DND-41 (cell line): ENCODE measurements around the gene CCDC106.

Experiments used
- ATAC-seq: fragments of 200-7000 bp; cut with Tn5 transposase; 3 replicates; pipeline ENCODE4 v1.9.1; 2021; ENCODE audit warnings: low read depth; ENCODE audit not compliant: insufficient read depth
- DNase-seq: peaks from one replicate; pipeline ENCODE4 v3.0.0-alpha.2; 2020
- H2AFZ ChIP-seq: 2 replicates; pipeline ENCODE4 v1.6.0; 2012; ENCODE audit warnings: low read depth, low read length
- H3K27ac ChIP-seq: 2 replicates; pipeline ENCODE4 v1.5.1; 2012; ENCODE audit warnings: low read length, inconsistent platforms
- H3K27me3 ChIP-seq: fragments of 200-600 bp; sonication (generic); 2 replicates; pipeline ENCODE4 v1.6.0; 2012; ENCODE audit warnings: low read length, mild to moderate bottlenecking, inconsistent platforms; ENCODE audit not compliant: insufficient read depth, poor library complexity
- H3K36me3 ChIP-seq: 2 replicates; pipeline ENCODE4 v1.5.1; 2012; ENCODE audit warnings: low read length, inconsistent platforms; ENCODE audit not compliant: insufficient read depth
- H3K4me1 ChIP-seq: 2 replicates; pipeline ENCODE4 v1.5.1; 2012; ENCODE audit warnings: mild to moderate bottlenecking, low read length; ENCODE audit not compliant: insufficient read depth
- H3K4me2 ChIP-seq: 2 replicates; pipeline ENCODE4 v1.6.0; 2012; ENCODE audit warnings: mild to moderate bottlenecking, moderate library complexity, low read length, inconsistent platforms; ENCODE audit not compliant: insufficient read depth
- H3K4me3 ChIP-seq, 2 experiments: fragments of 200-600 bp in 1 of 2; shearing (Covaris generic) in 1 of 2; 2 replicates each; pipeline ENCODE4 v1.5.1; 2012 to 2016; ENCODE audit warnings: inconsistent platforms in 2 of 2, low read length in 2 of 2, mild to moderate bottlenecking in 2 of 2, low read depth in 1 of 2, moderate library complexity in 1 of 2
- H3K79me2 ChIP-seq: 2 replicates; pipeline ENCODE4 v1.6.0; 2012; ENCODE audit warnings: low read length, inconsistent platforms; ENCODE audit not compliant: insufficient read depth
- H3K9ac ChIP-seq: 2 replicates; pipeline ENCODE4 v1.6.0; 2012; ENCODE audit warnings: low read depth, mild to moderate bottlenecking, inconsistent platforms, low read length, moderate library complexity
- H3K9me3 ChIP-seq: 2 replicates; pipeline ENCODE4 v1.5.1; 2012; ENCODE audit warnings: low read length, moderate library complexity, mild to moderate bottlenecking, inconsistent platforms; ENCODE audit not compliant: insufficient read depth, severe bottlenecking
- H4K20me1 ChIP-seq: 2 replicates; pipeline ENCODE4 v1.6.0; 2012; ENCODE audit warnings: low read length; ENCODE audit not compliant: insufficient read depth
- CTCF ChIP-seq: IDR thresholded peaks from 2 replicates; pipeline ENCODE4 v1.5.1; 2012; ENCODE audit warnings: borderline replicate concordance, low read length, moderate library complexity, mild to moderate bottlenecking; ENCODE audit not compliant: poor library complexity, severe bottlenecking; ENCODE audit errors: extremely low read depth
- EZH2 ChIP-seq: IDR thresholded peaks from 3 replicates; pipeline ENCODE4 v1.6.1; 2012; ENCODE audit warnings: borderline replicate concordance, low read depth, mild to moderate bottlenecking, moderate library complexity, low read length, inconsistent platforms; ENCODE audit not compliant: severe bottlenecking

CCDC106 gene

GRCh38 chr19:55606817-55607216 is 41.2 kb upstream of the CCDC106 start:
- Histone ChIP-seq H2AFZ (no peak overlapping the region), H3K4me1 (peaks cover 45% of the 10 kb centered on the region), H3K9me3 (no peaks in the 10 kb centered on the region), H3K79me2 (peaks cover 60% of the 10 kb centered on the region), H3K36me3 (peaks cover 23% of the 10 kb centered on the region), H3K9ac (peak overlapping the region; percentile 95), H3K27ac (peak overlapping the region; percentile 94), H3K4me2 (peak overlapping the region; percentile 95), H3K27me3 (no peaks in the 10 kb centered on the region), H3K4me3 (peak overlapping the region in 1 of 2 experiments; percentile 83; a peak in 2 of 4 replicates), H4K20me1 (peaks cover 25% of the 10 kb centered on the region)
- TF ChIP-seq CTCF (no peak), EZH2 (no peak)
- DNase-seq, result no peak
- ATAC-seq, result no peak

DNA sequence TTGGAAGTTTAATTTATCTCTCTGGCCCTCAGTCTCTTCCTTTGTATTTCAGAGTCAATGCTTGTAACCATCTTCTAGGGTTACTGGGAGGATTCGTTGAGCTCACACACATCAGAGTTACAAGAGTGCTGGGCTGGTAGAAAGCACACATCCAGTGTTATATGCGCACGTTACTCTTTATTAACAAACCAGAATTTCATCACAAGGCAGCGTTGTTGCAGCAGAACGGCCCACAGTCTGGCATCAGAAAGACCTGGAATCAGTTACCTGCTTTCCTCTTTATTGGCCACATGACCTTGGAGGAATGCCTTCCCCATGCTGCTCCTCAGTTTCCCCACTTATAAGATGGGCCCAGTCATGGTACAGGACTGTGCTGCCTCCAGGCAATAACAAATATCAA is 38.7 kb upstream of the CCDC106 start:
- H3K27ac ChIP-seq, result no peak overlapping the region
- H3K9ac ChIP-seq, result no peak overlapping the region
- ATAC-seq (no peak), DNase-seq (no peak)
- no peak overlapping the region for H3K4me3 ChIP-seq
- no peak for TF ChIP-seq EZH2
- no peak for TF ChIP-seq CTCF
- H3K27me3 ChIP-seq, result no peaks in the 10 kb centered on the region
- H3K4me1 ChIP-seq, result peaks cover 33% of the 10 kb centered on the region
- H3K36me3 ChIP-seq, result peaks cover 39% of the 10 kb centered on the region
- no peak overlapping the region for H2AFZ ChIP-seq
- H4K20me1 ChIP-seq, result peaks cover 34% of the 10 kb centered on the region
- no peaks in the 10 kb centered on the region for H3K9me3 ChIP-seq
- no peak overlapping the region for H3K4me2 ChIP-seq
- H3K79me2 ChIP-seq, result peaks cover 73% of the 10 kb centered on the region

- peaks cover 43% of the 10 kb centered on the region for H4K20me1 ChIP-seq
- no peaks in the 10 kb centered on the region for H3K9me3 ChIP-seq
- no peaks in the 10 kb centered on the region for H3K27me3 ChIP-seq
- H3K27ac ChIP-seq, result no peak overlapping the region
- H3K4me2 ChIP-seq, result no peak overlapping the region
- ATAC-seq (no peak), DNase-seq (no peak)
- H3K79me2 ChIP-seq, result peaks cover 67% of the 10 kb centered on the region
- H2AFZ ChIP-seq, result no peak overlapping the region
- peaks cover 19% of the 10 kb centered on the region for H3K4me1 ChIP-seq
- no peak overlapping the region for H3K9ac ChIP-seq
- TF ChIP-seq CTCF, result no peak
- TF ChIP-seq EZH2, result no peak
- H3K36me3 ChIP-seq, result peaks cover 55% of the 10 kb centered on the region
- H3K4me3 ChIP-seq, result no peak overlapping the region
These were observed 36.6 kb upstream of the CCDC106 start for GRCh38 chr19:55611300-55611982.
